Head of caudate nucleus (tissue), 42 donors: ENCODE data around the gene VAV3.
A peak's percentile ranks its signal among the peaks of the same experiment; 100 is the strongest.

Experiments
- DNase-seq, 42 donors: peaks; one replicate each; pipeline versions ENCODE4 v3.0.0 to v3.0.0-alpha.2; 2020 to 2021; ENCODE audit warnings: mixed read lengths in 7 of 42
- intact Hi-C: fragments of 100-400 bp; cut with DNase I; formaldehyde crosslinking; loops from one replicate; pipeline ENCODE4 v1.15.0; 2022

The VAV3 gene

DNA sequence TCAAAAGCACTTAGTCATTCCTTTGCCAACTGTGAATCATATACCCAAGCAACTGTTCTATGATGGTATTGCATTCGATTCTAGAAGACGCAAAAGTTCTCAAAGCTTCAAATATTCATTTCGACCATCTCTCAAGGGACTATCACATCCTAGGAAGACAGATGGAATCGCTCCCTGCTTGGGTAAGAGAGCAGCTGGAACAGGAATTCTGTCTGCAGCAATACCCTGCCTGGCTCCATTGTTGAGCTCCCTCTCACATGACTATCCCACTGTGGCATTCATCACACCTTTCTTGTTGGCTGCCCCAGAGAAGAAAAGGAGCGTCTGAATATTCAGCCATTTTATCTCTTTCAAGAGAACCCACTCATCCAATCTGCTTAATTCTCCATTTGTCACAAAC is 426.5 kb downstream of the VAV3 start:
- no peak for DNase-seq
- intact Hi-C loops, result no loop called here

- no peak for DNase-seq
- intact Hi-C loops, result no loop called here
Observed at GRCh38 chr1:107536266-107536665, 428.7 kb downstream of the VAV3 start.

- peak in 1 of 42 donors; percentile 4 for DNase-seq
- intact Hi-C loops, result no loop called here
Observed at GRCh38 chr1:107535091-107535490, 429.9 kb downstream of the VAV3 start.

- intact Hi-C loops, result no loop called here
- DNase-seq, result no peak
Observed at GRCh38 chr1:107534632-107535031, 430.3 kb downstream of the VAV3 start.

DNA sequence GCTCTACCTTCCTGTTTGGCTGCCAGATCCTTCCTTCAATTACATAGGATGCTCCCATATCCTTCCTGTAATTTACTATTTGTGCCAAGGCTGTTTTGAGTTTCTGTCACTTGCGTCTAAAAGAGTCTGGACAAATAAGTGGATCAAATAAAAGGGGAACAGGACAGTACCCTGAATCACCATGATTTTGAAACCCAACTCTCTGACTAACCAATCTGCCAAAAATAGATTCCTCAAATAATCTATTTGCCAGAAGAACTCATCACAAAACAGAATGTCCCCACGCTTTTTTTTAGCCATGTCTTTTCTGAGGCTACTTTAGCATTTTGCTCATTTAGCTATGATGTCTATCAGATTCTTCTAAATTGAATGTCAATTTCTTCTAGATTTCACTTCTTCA is 431.5 kb downstream of the VAV3 start:
- intact Hi-C loops, result no loop called here
- DNase-seq, result no peak

DNA sequence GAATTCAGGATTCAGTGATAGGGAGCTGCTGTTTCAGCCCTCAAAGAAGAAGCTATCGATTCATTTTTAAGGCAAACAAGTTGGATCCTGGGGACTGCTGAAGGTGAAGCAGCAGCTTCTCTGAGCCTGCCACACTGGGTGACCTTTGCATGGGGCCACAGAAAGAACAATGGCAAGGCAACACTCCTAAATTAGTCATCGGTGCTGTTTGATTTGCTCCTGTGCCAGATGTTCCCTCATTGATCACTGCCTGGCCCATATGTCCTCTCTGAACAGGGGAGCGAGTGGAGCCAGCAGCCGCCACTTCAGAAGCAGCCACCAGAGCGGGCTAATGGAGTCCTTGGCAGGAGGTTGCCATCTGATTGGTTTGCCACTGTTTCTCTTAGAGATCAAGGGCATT is 432.7 kb downstream of the VAV3 start:
- intact Hi-C loops, result no loop called here
- no peak for DNase-seq

GRCh38 chr1:107531065-107531908 is 433.7 kb downstream of the VAV3 start:
- intact Hi-C loops, result no loop called here
- DNase-seq, result no peak

DNA sequence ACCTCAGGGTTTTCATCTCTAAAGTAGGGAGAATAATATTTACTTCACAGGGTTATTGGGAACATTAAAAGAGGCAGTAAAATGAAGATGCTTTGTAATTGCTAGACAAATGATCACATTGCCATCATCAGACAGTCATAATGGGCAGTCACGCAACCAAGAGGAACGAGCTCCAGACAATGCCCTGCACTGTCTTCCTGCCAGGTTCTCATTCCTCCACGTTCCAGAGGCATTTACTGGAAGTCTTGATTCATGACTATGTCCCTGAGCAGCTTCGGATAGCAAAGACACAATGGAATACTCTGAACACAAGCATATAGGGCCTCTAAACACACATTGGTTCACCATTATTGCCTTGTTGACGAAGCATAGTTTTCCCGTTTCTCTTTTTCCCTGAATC is 434.4 kb downstream of the VAV3 start:
- no peak for DNase-seq
- intact Hi-C loops, result no loop called here

DNA sequence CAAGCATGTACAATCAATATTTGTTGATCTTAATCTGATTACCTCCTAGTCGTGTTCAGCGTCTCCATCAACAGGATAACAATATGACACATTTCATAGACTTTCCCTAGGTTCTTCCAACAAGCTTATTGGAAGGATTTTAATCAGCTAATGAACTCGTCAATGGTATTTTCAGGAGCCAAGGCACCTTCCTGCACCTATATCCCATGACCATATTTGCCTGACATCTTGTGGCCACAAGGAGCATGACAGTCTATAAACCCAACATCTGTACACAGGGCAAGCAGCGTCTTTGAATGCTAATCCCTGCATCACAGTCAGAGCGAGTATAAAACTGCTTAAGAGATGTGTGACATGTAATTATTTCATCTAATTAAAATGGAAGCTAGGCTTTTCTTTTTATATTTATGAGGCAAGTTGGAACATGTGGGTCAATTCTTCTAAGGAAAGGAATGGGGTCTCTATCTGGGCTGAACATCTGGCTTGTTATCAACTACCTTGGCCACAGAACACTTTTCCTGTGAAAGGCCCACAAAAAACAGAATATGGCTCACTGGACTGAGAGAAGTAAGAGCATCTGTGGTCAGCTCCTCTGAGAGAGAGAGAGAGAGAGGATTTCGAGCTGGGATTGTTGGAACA is 435.4 kb downstream of the VAV3 start:
- intact Hi-C loops, result no loop called here
- peak in 32 of 42 donors; percentile 10 to 74 (median 46) for DNase-seq

DNA sequence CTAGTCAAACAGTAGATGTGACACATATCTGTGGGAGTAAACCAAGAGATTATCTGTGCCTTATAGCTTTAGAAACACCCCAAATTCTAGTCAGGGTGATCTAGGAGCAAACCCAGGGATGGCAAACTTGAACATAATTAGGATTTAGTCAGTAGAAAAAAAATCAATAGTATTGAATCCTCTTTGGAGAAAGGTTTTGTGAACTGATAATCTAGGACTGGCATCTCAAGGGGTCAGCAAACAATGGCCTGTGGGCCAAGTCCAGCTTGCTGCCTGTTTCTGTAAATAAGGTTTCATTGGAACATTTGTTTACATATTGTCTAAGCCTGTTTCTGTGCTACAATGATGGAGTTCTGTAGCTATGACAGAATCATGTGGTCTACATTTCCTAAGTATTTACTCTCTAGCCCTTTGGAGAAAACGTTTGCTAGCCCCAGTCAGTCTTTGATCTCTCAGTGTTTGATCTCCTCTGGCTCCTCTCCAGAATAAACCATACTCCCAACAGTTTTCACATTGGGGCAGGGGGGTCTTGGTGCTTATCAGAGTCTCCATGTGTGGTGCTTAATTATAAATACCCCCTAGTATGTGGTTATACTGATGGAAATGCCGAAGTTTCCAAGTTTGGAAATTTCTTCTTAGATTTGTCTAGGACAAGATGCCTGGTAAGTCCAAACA is 438.3 kb downstream of the VAV3 start:
- intact Hi-C loops, result no loop called here

GRCh38 chr1:107525961-107526360 is 439.0 kb downstream of the VAV3 start:
- DNase-seq, result no peak
- intact Hi-C loops, result no loop called here

More for the DNA sequence above, 438.3 kb downstream of the VAV3 start:
- DNase-seq, result no peak

- DNase-seq, result no peak
- intact Hi-C loops, result no loop called here
Observed at GRCh38 chr1:107525145-107525544, 439.8 kb downstream of the VAV3 start.

DNA sequence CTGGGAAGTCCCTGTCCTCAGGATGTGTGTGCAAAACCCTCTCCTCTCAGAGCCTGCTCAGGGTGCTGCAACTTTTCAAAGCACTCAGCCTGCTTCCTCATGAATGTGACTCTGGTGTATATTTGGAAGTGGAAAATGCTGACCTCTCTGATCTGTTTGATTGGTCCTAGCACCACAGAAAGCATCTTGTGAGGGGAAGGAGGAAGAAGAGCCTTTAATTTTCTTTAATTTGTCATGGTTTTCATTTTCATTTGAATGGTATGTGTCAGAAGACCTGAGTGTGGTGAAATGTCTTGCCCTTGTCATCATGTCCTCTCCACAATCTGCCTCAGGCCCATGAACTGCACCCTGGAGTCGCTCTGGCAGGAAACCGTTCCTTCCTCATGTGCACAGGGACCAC is 440.7 kb downstream of the VAV3 start:
- intact Hi-C loops, result no loop called here
- no peak for DNase-seq

- DNase-seq, result no peak
- intact Hi-C loops, result no loop called here
Observed at GRCh38 chr1:107523736-107524135, 441.2 kb downstream of the VAV3 start.

- intact Hi-C loops, result no loop called here
- DNase-seq, result no peak
Observed at GRCh38 chr1:107523061-107523460, 441.9 kb downstream of the VAV3 start.
